Measurements from ENCODE around the gene MSANTD1.

DNA sequence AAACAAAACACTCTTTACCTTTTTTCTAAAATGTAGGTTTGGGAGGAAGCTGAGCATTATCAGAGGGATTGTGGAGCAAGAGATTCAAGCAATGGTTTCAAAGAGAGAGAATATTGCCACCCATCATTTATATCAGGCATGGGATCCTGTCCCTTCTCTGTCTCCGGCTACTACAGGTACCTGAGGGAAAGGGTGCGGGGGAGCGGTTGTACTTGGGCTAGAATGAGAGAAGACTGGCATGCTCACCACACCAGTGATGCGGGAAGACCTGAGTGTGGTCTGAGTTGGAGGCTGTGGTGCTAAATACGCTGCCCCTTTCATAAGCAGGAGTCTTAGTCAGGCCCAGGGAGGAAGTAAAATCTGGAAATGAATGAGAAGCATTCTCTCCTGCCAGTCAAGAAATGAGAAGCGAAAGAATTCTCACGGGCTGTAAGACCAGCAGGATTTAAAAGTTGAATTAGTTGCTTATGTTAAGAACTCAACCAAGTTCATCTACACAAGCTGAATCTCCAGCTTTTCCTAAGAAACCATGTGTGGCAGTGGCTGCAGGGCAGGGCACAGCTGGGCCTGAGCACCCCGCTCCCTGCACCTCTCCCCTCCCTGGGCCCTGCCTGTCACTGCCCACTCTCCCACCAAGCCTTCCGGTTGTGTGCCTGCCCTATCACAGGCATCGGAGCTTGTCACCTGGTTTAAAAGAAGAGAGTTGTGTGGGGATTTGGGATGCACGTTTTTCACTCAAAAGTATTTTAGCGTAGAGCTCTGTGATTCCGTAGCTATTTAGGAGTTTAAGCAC is 24.8 kb upstream of the MSANTD1 start:
- TF ChIP-seq, protein P1, sequence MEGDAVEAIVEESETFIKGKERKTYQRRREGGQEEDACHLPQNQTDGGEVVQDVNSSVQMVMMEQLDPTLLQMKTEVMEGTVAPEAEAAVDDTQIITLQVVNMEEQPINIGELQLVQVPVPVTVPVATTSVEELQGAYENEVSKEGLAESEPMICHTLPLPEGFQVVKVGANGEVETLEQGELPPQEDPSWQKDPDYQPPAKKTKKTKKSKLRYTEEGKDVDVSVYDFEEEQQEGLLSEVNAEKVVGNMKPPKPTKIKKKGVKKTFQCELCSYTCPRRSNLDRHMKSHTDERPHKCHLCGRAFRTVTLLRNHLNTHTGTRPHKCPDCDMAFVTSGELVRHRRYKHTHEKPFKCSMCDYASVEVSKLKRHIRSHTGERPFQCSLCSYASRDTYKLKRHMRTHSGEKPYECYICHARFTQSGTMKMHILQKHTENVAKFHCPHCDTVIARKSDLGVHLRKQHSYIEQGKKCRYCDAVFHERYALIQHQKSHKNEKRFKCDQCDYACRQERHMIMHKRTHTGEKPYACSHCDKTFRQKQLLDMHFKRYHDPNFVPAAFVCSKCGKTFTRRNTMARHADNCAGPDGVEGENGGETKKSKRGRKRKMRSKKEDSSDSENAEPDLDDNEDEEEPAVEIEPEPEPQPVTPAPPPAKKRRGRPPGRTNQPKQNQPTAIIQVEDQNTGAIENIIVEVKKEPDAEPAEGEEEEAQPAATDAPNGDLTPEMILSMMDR (IDR thresholded peaks at IDR 0.05) = no peak
- no peak for TF ChIP-seq POLR2AphosphoS5 (IDR thresholded peaks at IDR 0.05)
